H9 (cell line): ENCODE measurements around the gene POU2AF1. TPM values are rescaled to one million over a fixed set of nuclear protein-coding genes. Genes with fewer than 3 reads are reported as not detected.

Source experiments
- DNase-seq: peaks from one replicate; pipeline ENCODE4 v3.0.0-alpha.2; 2017
- H2AFZ ChIP-seq: one replicate; pipeline ENCODE4 v1.6.1; 2013; ENCODE audit warnings: mild to moderate bottlenecking, low read length, control low read depth, moderate library complexity
- H2AK5ac ChIP-seq: 2 replicates; pipeline ENCODE4 v1.6.1; 2013; ENCODE audit warnings: low read length, control low read depth, mixed read lengths; ENCODE audit not compliant: insufficient read length
- H2BK120ac ChIP-seq: one replicate; pipeline ENCODE4 v1.6.1; 2013; ENCODE audit warnings: low read depth, mild to moderate bottlenecking, low read length, control low read depth, inconsistent platforms; ENCODE audit not compliant: poor library complexity, severe bottlenecking
- H2BK12ac ChIP-seq: 2 replicates; pipeline ENCODE4 v1.6.1; 2013; ENCODE audit warnings: low read length, control low read depth, mixed read lengths, low read depth; ENCODE audit not compliant: insufficient read length
- H2BK15ac ChIP-seq: 2 replicates; pipeline ENCODE4 v1.6.1; 2013; ENCODE audit warnings: low read depth, low read length, control low read depth
- H2BK20ac ChIP-seq: one replicate; pipeline ENCODE4 v1.6.1; 2013; ENCODE audit warnings: low read depth, mild to moderate bottlenecking, low read length, control low read depth, inconsistent platforms; ENCODE audit not compliant: poor library complexity, severe bottlenecking
- H2BK5ac ChIP-seq: 2 replicates; pipeline ENCODE4 v1.6.1; 2013; ENCODE audit warnings: low read length, control low read depth, mixed read lengths; ENCODE audit not compliant: insufficient read length
- H3K14ac ChIP-seq: 2 replicates; pipeline ENCODE4 v1.6.1; 2013; ENCODE audit warnings: low read length, control low read depth; ENCODE audit not compliant: insufficient read depth
- H3K18ac ChIP-seq: 2 replicates; pipeline ENCODE4 v1.6.1; 2013; ENCODE audit warnings: low read depth, mild to moderate bottlenecking, mixed read lengths, low read length, control low read depth; ENCODE audit not compliant: insufficient read length
- H3K23ac ChIP-seq: 2 replicates; pipeline ENCODE4 v1.6.1; 2013; ENCODE audit warnings: low read length, control low read depth, mixed read lengths, low read depth; ENCODE audit not compliant: insufficient read length
- H3K23me2 ChIP-seq: 2 replicates; pipeline ENCODE4 v1.6.1; 2013; ENCODE audit warnings: low read depth, mild to moderate bottlenecking, mixed read lengths, low read length, control low read depth; ENCODE audit not compliant: insufficient read length, poor library complexity, severe bottlenecking
- H3K27ac ChIP-seq: 2 replicates; pipeline ENCODE4 v1.5.1; 2013; ENCODE audit warnings: low read length, control low read depth, mixed read lengths, low read depth; ENCODE audit not compliant: insufficient read length
- H3K27me3 ChIP-seq: 2 replicates; pipeline ENCODE4 v1.6.1; 2013; ENCODE audit warnings: low read length, control low read depth, inconsistent platforms; ENCODE audit not compliant: insufficient read depth
- H3K4ac ChIP-seq: 2 replicates; pipeline ENCODE4 v1.6.1; 2013; ENCODE audit warnings: low read depth, mild to moderate bottlenecking, control low read depth, inconsistent platforms, low read length, moderate library complexity
- H3K4me1 ChIP-seq: 2 replicates; pipeline ENCODE4 v1.6.1; 2013; ENCODE audit warnings: low read length, control low read depth, inconsistent platforms; ENCODE audit not compliant: insufficient read depth
- H3K4me2 ChIP-seq: 2 replicates; pipeline ENCODE4 v1.6.1; 2013; ENCODE audit warnings: low read length, control low read depth, mixed read lengths; ENCODE audit not compliant: insufficient read length, insufficient read depth
- H3K56ac ChIP-seq: 2 replicates; pipeline ENCODE4 v1.6.1; 2013; ENCODE audit warnings: low read depth, mild to moderate bottlenecking, mixed read lengths, low read length, control low read depth; ENCODE audit not compliant: insufficient read length
- H3K79me1 ChIP-seq: 2 replicates; pipeline ENCODE4 v1.6.1; 2013; ENCODE audit warnings: low read depth, mild to moderate bottlenecking, moderate library complexity, low read length, control low read depth, inconsistent platforms; ENCODE audit not compliant: insufficient read depth, poor library complexity, severe bottlenecking
- H3K79me2 ChIP-seq: 2 replicates; pipeline ENCODE4 v1.6.1; 2013; ENCODE audit warnings: low read length, control low read depth, inconsistent platforms; ENCODE audit not compliant: insufficient read depth
- H3K9ac ChIP-seq: 2 replicates; pipeline ENCODE4 v1.6.1; 2013; ENCODE audit warnings: low read length, control low read depth, mixed read lengths; ENCODE audit not compliant: insufficient read length; ENCODE audit errors: extremely low read depth
- H3K9me3 ChIP-seq: one replicate; pipeline ENCODE4 v1.6.1; 2013; ENCODE audit warnings: low read depth, low read length, inconsistent platforms; ENCODE audit not compliant: control insufficient read depth
- H3T11ph ChIP-seq: one replicate; pipeline ENCODE4 v1.6.1; 2013; ENCODE audit warnings: mild to moderate bottlenecking, low read length, control low read depth, inconsistent platforms
- H4K20me1 ChIP-seq: one replicate; pipeline ENCODE4 v1.6.1; 2013; ENCODE audit not compliant: control insufficient read depth, insufficient read length, insufficient read depth
- H4K5ac ChIP-seq: 2 replicates; pipeline ENCODE4 v1.6.1; 2013; ENCODE audit warnings: low read depth, mild to moderate bottlenecking, mixed read lengths, low read length, control low read depth; ENCODE audit not compliant: insufficient read length
- H4K8ac ChIP-seq: replicated peaks from 2 replicates; pipeline ENCODE4 v1.6.1; 2013; ENCODE audit warnings: low read length, control low read depth, mixed read lengths, low read depth; ENCODE audit not compliant: insufficient read length
- H4K91ac ChIP-seq: 2 replicates; pipeline ENCODE4 v1.6.1; 2013; ENCODE audit warnings: low read depth, mild to moderate bottlenecking, moderate library complexity, mixed read lengths, low read length, control low read depth; ENCODE audit not compliant: insufficient read length
- H3K27ac Mint-ChIP-seq, 3 experiments: 2 replicates in 2 of 3; 3 replicates in 1 of 3; pipeline ENCODE4 v1.8.0; 2020 to 2021; ENCODE audit warnings: mixed read lengths in 3 of 3, mild to moderate bottlenecking in 1 of 3, moderate library complexity in 1 of 3
- H3K27me3 Mint-ChIP-seq: 2 replicates; pipeline ENCODE4 v1.8.0; 2021; ENCODE audit warnings: low read depth, mild to moderate bottlenecking, moderate library complexity, mixed read lengths
- H3K36me3 Mint-ChIP-seq, 3 experiments: 2 replicates in 2 of 3; 3 replicates in 1 of 3; pipeline ENCODE4 v1.8.0; 2020 to 2021; ENCODE audit warnings: low read depth in 3 of 3, mixed read lengths in 3 of 3; ENCODE audit not compliant: insufficient read depth in 1 of 3
- H3K4me1 Mint-ChIP-seq, 2 experiments: 2 replicates each; pipeline ENCODE4 v1.8.0; 2020; ENCODE audit warnings: mixed read lengths in 2 of 2
- H3K4me3 Mint-ChIP-seq, 2 experiments: 2 replicates in 1 of 2; 3 replicates in 1 of 2; pipeline ENCODE4 v1.8.0; 2020 to 2021; ENCODE audit warnings: mild to moderate bottlenecking in 2 of 2, mixed read lengths in 2 of 2, moderate library complexity in 1 of 2
- H3K9me3 Mint-ChIP-seq, 2 experiments: 2 replicates in 1 of 2; 3 replicates in 1 of 2; pipeline ENCODE4 v1.8.0; 2020; ENCODE audit warnings: mild to moderate bottlenecking in 2 of 2, mixed read lengths in 2 of 2, moderate library complexity in 1 of 2
- CTCF ChIP-seq: fragments of 200-600 bp; sonication (generic); conservative IDR thresholded peaks from 3 replicates; pipeline ENCODE4 v1.8.0; 2021; ENCODE audit warnings: antibody characterized with exemption, mild to moderate bottlenecking
- WGBS: extraction: QIAGEN DNeasy Blood & Tissue Kit; methylation state at CpG from one replicate; pipeline ENCODE4 v1.1.7; 2013; ENCODE audit warnings: missing lambda C conversion rate, low lambda C conversion rate, mixed read lengths; ENCODE audit not compliant: insufficient read length; ENCODE audit errors: extremely low coverage; 5-methylcytosine and 5-hydroxymethylcytosine counted together
- total RNA-seq: library from RNA; stranded (reverse); gene quantifications from 2 replicates; pipeline ENCODE4 v1.2.1, GENCODE V29; 2021

The POU2AF1 gene
- total RNA-seq, 1 experiment from 2014 or later, result not detected

GRCh38 chr11:111416231-111416960, 37.3 kb upstream of the POU2AF1 start:
- no peak for TF ChIP-seq CTCF
- Histone ChIP-seq H3K79me1 (no peaks in the 10 kb centered on the region), H3K9me3 (no peaks in the 10 kb centered on the region), H4K8ac (no peak overlapping the region), H3K18ac (no peak overlapping the region), H3K23me2 (no peaks in the 10 kb centered on the region), H4K20me1 (no peaks in the 10 kb centered on the region), H2BK5ac (no peak overlapping the region), H3K23ac (no peak overlapping the region), H3K4me2 (no peak overlapping the region), H4K5ac (no peak overlapping the region), H3T11ph (no peak overlapping the region), H3K27me3 (no peaks in the 10 kb centered on the region), H3K4ac (no peak overlapping the region), H3K56ac (no peak overlapping the region), H3K79me2 (no peaks in the 10 kb centered on the region), H2AK5ac (no peak overlapping the region), H2BK20ac (no peak overlapping the region), H2BK120ac (no peak overlapping the region), H3K9ac (no peak overlapping the region), H4K91ac (no peak overlapping the region), H2BK15ac (no peak overlapping the region), H2AFZ (no peak overlapping the region), H3K27ac (no peak overlapping the region), H3K4me1 (no peaks in the 10 kb centered on the region), H2BK12ac (no peak overlapping the region), H3K14ac (no peak overlapping the region)
- H3K4me1 Mint-ChIP-seq, result peaks cover 11 to 12% of the 10 kb centered on the region in 2 experiments
- H3K27me3 Mint-ChIP-seq, result no peaks in the 10 kb centered on the region
- WGBS, result no CpG with 5 or more reads among the region's 16 CpGs
- H3K27ac Mint-ChIP-seq, result no peak overlapping the region; a peak in 1 of 7 replicates
- no peaks in the 10 kb centered on the region; a peak in 1 of 7 replicates for H3K36me3 Mint-ChIP-seq
- H3K9me3 Mint-ChIP-seq, result no peaks in the 10 kb centered on the region
- DNase-seq, result no peak
- no peak overlapping the region for H3K4me3 Mint-ChIP-seq
